Ecto neural progenitor cell (in vitro differentiated cells): ENCODE data around the gene FOXC2.

Source experiments
- DNase-seq: peaks from one replicate; pipeline ENCODE4 v3.0.0-alpha.2; 2018; ENCODE audit warnings: low spot score

The FOXC2 gene

GRCh38 chr16:86573646-86574508, 7.2 kb downstream of the FOXC2 start:
- no peak for DNase-seq

GRCh38 chr16:86574646-86575045, 8.0 kb downstream of the FOXC2 start:
- no peak for DNase-seq

GRCh38 chr16:86575095-86575685, 8.6 kb downstream of the FOXC2 start:
- DNase-seq, result no peak

GRCh38 chr16:86575754-86576557, 9.3 kb downstream of the FOXC2 start:
- peak; percentile 95 for DNase-seq

GRCh38 chr16:86576591-86577313, 10.1 kb downstream of the FOXC2 start:
- no peak for DNase-seq

- DNase-seq, result no peak
Measured at GRCh38 chr16:86577314-86577971, 10.8 kb downstream of the FOXC2 start.

- DNase-seq, result no peak
Measured at GRCh38 chr16:86578061-86578599, 11.5 kb downstream of the FOXC2 start, which contains the start of gene FOXL1. FOXL1 (plus strand) TSS chr16:86578549; CDS start chr16:86578724, 175 bp downstream.

GRCh38 chr16:86578611-86579267, 12.1 kb downstream of the FOXC2 start:
- DNase-seq, result no peak

- no peak for DNase-seq
Measured at GRCh38 chr16:86579268-86580062, 12.8 kb downstream of the FOXC2 start.

- no peak for DNase-seq
Measured at GRCh38 chr16:86580063-86580790, 13.6 kb downstream of the FOXC2 start.

GRCh38 chr16:86580791-86581170, 14.2 kb downstream of the FOXC2 start:
- no peak for DNase-seq

GRCh38 chr16:86581458-86581857, 14.8 kb downstream of the FOXC2 start:
- DNase-seq, result no peak

GRCh38 chr16:86584071-86584685, 17.5 kb downstream of the FOXC2 start:
- DNase-seq, result no peak

GRCh38 chr16:86584726-86585721, 18.4 kb downstream of the FOXC2 start:
- DNase-seq, result no peak

- DNase-seq, result no peak
Measured at GRCh38 chr16:86585821-86586611, 19.4 kb downstream of the FOXC2 start.

GRCh38 chr16:86587487-86587886, 20.9 kb downstream of the FOXC2 start:
- DNase-seq, result no peak
